Fibroblast of upper back skin (primary cell): ENCODE results near the gene SPATA32.

Experiments used
- DNase-seq: peaks from one replicate; pipeline ENCODE4 v3.0.0-alpha.2; 2013

SPATA32 gene

DNA sequence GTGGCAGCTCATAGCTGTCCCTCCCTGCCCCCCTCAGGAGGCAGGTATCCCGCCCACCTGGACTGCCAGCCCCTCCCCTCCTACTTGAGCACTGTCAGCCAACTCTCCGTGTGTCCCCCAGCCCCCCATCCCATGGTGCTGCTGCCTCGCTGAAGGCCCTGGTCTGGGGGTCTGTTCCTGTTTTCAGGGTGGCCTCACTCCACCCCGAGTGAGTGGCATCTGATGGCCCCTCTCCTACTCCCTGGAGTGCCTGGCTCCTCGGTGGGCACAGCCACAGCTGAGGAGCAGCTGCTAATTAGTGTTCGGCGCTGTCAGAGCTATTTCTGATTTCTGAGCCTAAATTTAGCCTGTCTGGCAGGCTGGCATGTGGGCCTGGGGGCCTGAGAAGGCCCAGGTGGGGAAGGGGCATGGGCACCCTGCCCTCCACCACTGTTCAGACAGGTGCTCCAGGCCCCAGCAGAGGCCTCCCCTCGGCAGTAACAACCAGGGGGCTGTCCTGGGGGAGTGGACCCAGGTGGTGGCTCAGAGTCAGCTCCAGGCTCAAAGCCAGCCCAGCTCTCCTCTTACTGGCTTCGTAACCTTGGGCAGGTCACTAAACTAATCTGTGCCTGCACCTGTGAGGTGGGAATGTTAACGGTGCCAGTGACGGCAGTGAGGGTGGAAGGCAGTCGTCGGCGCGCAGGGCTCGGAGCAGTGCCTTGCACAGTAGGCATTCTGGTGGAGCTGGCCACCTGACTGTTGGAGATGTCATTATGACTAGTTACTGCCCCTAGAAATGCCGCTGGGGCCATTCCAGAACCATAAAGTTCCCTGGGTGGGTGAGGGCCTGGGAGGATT lies 33.8 kb downstream of the SPATA32 start:
- DNase-seq = no peak

DNA sequence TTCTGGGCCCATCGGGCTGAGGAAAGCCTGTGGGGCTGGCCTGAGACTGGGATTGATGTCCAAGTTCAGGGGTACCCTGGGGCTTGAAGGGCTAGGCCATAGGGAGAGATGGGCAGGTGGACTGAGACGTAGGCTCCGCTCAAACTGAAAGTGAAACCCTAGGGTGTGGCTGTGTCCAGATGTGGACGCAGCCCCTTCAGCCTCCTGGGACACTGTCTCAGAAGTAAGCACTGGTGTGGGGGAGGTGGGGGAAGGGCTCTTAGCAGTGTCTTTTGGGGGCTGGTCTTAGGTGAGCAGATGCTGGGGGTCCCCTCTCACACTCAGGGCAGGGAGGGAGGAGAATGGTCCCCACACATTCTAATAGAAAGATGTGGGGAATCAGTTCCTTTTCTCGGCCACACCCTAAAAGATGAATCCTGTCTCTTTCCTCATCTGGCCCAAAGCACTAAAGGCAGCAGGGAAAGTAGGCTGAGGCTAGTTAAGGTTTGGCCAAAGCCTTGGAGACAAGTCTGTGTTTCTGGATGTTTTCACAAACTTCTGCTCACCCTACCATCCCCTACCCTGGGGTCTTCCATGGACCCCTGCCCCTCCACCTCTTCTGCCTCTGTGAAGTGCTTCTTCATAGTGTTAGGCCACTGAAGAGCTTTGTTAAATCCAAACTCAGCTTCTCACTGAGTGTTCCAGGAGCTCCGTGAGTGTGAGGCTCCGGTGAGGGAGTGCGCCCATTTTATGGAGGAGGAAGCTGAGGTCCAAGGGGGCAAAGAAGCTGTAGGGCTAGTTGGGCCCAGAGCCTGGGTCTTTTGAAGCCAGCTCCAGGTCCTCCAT lies 34.6 kb downstream of the SPATA32 start:
- no peak for DNase-seq

DNA sequence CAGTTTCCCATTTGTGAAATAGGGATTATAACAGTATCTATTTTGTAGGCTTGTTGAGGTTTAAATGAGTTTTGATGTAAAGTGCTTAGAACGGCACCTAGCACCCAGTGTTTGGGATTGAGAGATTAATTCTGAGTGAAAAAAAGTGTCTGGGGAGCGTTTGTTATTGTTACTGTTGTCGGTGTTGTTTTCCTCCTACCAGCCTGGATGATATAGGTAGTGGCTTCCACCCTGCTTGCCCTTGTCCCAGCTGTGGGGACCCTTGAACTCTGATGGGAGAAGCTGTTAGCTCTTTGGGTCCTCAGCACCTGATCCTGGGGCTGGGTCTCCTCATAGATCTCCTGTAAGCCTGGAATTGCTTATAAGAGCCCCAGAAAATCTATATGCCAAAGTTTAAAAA lies 35.3 kb downstream of the SPATA32 start:
- no peak for DNase-seq

DNA sequence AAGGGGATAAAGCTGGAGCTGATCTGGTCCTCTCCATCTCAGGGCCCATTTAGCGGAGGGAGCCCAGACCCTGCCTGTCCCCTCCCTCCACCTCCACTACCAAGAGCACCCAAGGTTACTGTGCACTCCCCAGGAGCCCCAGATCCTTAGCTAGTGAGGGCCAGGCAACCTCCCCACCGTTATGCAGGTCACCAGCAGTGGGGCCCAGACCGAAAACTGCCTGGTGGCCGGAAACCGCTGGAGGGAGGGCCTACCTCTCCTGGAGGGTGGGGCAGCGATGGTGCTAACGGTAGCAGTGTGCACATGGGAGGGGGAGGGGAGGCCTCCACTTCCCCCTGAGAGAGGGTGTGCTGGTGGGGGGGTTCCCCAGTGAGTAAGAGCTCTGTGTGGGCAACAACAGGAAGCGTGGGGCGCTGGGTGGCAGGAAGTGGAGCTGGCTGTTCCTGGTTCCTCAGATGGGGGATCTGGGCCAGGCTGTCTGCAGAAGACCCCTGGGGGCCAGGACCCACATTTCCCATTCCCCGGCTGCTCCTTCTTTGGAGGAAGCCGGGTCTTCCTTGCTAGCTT lies 35.8 kb downstream of the SPATA32 start:
- no peak for DNase-seq

DNA sequence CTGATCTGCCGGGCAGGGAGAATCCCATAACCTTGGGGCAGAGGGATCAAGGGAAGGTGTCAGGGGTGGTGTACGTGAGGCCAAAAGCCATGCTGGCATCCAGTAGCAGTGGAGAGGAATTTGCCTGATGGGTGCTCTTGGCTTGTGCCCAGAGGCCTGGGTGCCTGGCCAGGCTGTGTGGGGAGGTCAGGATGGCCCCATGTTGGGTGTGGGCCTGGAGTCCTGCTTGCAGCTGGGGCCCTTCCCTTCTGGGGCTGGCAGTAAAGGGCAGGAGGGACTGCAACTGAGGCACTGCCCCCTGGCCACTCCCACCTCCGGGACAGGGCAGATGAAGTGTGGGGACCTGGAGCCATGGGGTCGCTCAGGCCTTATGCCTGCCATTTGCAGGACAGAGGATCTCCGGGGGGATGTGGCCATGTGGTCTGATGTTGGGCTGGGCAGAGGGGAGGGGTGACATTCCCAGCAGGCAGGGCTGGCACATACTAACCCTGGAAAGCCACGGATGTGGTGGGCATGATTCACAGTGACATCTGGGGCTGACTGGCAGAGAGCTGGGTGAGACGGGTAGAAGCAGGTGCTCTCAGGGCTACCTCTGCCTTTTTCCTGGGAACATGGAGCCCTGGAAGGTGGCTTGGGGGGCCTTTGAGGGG lies 36.7 kb downstream of the SPATA32 start:
- DNase-seq = no peak

DNA sequence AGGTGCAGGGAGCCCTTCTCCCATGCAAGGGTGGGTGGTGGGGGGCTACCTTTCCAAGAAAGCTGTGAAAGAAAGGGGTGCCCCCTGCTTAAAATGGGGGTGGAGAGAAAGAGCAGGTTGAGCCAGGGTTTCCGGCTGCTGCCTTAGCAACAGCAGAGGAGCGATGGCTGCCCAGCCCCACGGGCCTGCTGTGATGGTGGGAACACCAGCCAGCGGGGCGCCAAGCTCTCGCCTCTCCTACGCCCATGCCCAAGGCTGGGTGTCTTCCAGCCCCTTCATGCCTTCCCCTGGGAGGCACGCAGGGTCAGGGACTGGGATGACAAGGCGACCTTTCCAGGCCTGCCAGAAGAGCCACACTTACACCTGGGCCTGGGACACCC lies 37.2 kb downstream of the SPATA32 start:
- no peak for DNase-seq

DNA sequence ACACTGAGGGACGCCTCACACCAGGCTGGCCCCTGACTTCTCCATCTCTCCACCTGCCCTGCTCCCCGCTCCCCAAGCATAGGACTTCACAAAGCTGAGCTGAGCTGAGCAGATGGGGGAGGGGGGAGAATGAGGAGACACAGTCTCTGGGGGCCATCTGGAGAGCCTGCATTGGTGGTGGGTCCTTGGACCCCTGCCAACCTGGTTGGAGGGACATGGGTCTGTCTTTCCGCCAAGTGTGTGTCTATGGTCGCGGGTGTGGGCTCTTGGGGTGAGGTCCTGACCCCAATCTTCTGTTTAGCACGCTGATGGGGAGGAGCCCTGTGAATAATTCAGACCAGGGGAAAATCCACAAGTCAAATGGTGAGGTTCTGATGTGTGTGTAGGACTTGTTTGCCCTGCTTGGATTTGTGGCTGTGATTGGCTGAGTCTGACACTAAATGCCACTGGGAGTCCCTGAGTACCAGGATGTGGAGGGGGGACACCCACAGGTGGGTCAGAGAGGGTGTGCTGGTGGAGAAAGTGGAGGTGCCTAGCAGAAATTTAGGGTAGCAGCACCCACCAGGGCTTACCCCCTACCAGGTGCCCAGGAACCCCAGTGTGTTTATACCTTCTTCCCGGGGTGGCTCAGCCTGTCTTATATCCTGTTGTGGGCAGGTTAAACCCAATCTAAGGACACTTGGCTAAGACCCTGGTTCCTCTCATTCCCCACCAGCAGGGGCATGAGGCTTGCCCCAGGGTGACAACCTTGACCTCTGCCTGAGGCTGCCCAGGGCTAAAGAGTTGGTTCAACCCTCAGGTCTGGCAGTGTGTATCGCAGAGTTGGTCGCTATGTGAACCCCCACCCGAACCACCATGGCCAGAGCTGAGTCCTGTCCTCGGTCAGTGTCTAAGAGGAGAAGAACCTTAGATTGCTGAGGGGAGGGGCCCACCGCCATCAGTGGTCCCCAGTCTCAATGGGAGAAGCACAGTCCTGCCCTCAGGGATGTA lies 38.1 kb downstream of the SPATA32 start:
- DNase-seq = no peak

DNA sequence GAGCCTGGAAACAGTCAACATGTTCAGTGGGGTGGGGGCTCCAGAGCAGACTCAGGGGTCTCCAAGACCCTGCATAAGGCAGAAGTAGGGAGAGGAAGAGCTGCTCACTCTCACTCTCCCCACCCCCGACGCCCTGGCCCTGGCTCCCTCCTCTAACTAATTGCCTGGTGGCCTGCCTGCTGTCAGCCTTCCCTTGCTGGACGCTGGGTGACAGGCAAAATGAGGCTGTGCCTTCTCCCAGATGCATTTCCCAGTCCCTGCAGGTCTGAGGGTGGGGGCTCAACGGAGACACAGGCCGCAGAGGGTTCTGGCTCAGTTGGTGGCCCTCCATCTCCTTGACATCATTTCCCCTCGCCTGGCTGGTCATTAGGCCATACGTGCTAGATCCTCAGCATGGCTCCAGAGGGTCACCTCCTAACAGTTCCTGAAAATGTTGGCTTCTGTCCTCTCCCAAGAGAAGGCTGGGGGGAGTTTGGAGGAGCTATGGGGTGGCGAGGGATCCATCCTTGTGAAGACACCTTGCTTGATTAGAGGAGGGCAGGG lies 38.8 kb downstream of the SPATA32 start:
- DNase-seq = no peak

DNA sequence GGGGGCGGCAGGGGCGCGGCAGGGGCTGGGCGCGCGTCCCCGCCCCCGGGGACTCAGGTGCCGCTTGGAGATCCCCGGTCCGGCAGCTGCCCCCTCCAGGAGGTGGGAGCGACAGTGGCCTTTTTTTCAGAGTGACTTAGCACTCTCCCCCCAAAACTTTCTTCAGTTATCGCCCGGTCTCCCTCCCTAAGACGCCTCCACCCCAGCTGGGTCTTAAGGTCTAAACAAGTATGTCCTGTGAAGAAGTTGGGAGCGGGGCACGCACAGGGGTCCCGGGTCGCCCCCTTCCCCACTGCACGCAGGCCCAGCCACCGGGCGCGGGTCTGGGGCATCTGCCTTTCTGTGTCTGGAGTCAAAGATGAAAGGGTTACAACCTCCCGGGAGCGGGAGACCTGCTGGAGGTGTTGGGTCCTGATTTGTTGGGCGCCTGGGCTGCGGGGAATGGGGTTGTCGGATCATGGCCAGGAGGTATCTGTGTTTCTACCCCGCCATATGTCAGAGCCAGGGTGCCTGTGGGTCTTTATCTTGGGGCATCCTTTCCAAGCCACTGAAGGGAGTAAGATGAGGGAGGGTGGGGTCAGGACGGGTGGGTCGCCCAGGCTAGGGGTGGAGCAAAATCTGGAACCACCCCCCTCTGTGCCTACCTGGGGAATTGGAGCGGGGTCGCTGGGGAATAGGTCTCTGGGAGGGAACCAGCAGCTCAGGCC lies 39.5 kb downstream of the SPATA32 start:
- DNase-seq = no peak

DNA sequence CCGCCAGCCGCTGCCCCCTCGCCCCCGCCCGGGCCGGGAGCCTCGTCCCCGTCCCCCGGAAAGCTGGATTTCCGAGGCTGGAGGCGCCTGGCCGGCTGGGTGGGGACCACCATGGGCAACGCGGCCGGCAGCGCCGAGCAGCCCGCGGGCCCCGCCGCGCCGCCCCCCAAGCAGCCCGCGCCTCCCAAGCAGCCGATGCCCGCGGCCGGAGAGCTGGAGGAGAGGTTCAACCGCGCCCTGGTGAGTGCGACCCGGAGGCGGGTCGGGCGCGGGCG lies 39.9 kb downstream of the SPATA32 start:
- no peak for DNase-seq

DNA sequence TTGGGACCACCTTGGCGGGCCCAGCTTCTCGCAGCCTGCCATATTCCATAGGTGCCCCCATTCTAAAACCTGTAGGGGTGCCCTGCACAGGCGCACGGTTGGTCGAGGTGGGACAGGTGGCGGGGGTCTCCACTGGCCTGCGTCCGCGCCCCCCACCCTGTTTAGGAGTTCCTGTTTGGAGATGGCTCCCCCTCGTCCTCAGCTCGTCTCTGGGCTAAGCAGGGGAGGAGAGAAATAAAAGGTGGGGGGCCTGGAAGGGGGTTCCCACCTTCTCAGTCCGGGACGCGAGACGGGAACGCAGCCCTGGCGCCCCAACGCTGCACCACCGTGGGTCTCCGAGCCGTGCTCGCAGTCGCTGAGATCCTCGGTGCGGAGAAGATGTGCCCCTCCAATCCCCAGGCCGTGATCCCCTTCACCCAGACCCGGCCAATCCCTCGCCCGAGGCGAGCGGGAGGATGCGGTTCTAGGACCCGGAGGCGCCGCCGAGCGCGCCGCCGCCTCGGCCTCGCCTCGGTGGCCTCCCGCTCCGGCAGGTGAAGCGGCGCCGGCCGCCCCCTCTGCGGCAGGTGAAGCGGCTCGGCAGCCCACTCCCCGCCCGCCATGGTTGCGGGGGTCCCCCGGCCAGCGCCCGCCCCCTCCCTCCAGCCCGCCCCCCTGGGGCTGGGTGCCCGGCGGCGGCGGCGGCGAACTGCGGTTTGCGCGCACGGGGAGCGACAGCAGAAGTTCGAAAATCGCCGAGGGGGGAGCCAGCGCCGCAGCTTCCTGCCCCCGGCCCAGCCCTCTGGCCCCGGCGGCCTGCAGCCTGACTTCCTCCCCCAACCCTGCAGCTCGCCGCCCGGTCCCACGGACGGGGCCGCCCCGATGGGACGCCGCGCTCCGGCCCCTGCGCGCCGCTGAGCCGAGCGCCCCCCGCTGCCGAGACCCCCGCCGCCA lies 40.5 kb downstream of the SPATA32 start, which contains the start of gene FMNL1:
Gene FMNL1 (plus strand): TSS at position 805 of the 933 bp plus-strand sequence. CDS start 240 bp downstream, outside the sequence.
- DNase-seq = no peak

DNA sequence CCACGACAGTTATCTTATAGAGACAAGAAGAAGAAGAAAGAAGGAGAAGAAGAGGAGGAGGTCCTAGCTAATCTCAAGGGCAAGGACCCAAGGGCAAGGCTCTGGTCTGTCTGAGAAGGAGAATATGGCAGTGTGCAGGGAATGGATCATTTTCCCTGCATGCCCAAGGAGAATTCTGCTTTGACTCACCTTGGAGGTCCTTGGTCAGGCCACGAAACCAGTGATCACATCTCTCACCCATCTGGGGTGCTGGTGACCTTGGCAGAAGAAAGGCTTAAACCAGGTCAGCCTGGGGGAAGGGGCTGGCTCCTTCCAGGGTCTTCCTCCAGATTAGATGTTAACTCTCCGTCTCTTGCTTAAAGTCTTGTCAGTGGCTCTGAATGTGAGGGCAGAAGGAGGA lies 41.8 kb downstream of the SPATA32 start:
- no peak for DNase-seq

DNA sequence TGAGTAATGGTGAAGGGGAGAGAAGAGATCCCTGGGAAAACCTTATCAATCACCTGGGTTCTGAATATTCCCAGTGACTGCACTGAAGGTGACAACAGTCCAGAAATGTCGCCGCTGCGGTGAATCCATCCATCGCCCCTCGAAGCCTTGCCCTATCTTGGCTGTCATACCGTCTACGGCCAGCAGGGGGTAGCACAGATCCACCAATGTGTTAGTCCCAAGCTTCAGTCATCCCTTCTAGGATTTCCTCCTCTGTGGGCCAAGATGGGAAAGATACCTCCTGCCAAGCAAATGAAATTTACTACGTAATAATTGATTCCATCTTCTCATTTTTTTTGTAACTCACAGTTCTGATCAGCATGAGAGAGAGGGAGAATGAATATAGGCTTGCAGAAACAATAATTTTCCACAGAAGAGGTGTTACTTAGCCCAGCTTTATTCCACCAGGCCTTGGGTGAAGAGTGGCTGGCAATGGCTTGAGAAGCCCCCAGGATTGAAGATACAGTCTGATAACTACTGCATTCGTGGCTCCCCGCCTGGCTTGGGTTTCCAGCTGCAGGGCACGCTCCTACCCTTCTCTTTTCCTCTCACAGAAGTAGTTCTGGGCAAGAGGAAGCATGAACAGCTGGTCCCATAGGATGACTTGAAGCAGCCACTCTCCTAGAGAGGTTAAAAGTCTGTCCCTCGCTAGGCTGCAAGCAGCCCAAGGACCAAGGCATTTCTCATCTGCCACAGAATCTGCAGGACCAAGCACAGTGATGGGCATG lies 42.8 kb downstream of the SPATA32 start:
- DNase-seq = peak; percentile 87
